GM18507 (cell line): ENCODE results near the gene SHROOM1.
"Not testable (repeated sequence)": the region's sequence is repeated elsewhere in the genome, so short reads cannot be mapped to it uniquely, and the experiment has no call there.

Experiments
- DNase-seq: peaks from one replicate; pipeline ENCODE4 v3.0.0; 2011; ENCODE audit warnings: low read depth; ENCODE audit not compliant: insufficient read length; ENCODE audit errors: extremely low spot score
- FAIRE-seq: peaks from 2 replicates; lab custom pipeline; 2011; peaks lifted over from hg19 to GRCh38; lab: Jason Lieb, UNC

SHROOM1 gene

DNA sequence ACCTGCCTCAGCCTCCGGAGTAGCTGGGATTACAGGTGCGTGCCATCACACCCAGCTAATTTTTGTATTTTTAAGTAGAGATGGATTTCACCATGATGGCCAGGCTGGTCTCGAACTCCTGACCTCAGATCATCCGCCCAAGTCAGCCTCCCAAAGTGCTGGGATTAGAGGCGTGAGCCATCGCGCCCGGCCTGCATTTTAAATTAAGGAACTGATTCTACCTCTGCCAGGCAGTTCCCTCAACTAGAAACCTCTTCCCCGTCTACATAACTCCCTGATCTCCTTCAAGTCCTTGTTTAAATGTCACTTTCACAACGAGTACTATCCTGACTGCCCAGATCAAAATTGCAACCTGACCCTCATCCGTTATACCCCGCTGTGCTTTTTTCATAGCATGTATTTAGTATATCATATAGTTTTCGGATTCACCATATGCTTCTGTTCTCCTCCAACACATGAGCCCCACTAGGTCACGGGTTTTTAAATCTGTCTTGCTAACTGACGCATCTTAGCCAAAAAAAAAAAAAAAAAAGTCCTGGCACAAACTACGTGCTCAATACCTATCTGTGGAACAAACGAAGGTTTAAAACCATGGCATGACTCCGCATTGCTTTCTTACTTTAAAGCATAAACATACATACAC is 18.2 kb downstream of the SHROOM1 start:
- DNase-seq (no peak), FAIRE-seq (no peak)

GRCh38 chr5:132810605-132811004 is 19.8 kb downstream of the SHROOM1 start:
- FAIRE-seq (no peak), DNase-seq (no peak)

DNA sequence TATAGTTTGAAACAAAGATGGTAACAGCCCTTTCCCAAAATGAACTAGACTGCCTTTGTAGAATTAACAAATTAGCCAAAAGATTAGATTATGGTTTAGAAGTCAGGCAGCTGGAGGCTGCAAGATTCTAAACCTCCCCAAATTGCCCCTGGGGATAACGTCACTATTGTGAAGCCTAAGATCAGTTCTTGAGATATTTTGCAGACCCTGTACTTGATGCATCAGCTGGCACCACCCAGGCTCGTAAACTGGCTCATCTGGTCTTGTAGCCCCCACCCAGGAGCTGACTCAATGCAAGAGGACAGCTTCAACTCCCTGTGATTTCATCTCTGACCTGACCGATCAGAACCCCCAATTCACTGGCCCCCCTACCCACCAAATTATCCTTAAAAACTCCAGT is 21.6 kb downstream of the SHROOM1 start:
- DNase-seq = no peak
- FAIRE-seq = no peak

GRCh38 chr5:132808448-132808847 is 22.0 kb downstream of the SHROOM1 start:
- FAIRE-seq (no peak), DNase-seq (no peak)

GRCh38 chr5:132807163-132807838 is 23.1 kb downstream of the SHROOM1 start:
- DNase-seq = no peak
- FAIRE-seq = no peak

GRCh38 chr5:132806804-132807162 is 23.7 kb downstream of the SHROOM1 start:
- FAIRE-seq, DNase-seq: not testable (repeated sequence)

DNA sequence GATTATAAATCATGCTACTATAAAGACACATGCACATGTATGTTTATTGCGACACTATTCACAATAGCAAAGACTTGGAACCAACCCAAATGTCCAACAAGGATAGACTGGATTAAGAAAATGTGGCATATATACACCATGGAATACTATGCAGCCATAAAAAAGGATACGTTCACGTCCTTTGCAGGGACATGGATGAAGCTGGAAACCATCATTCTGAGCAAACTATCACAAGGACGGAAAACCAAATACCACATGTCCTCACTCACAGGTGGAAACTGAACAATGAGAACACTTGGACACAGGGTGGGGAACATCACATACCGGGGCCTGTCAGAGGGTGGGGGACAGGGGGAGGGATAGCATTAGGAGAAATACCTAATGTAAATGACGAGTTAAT is 24.6 kb downstream of the SHROOM1 start:
- not testable (repeated sequence) for DNase-seq, FAIRE-seq

DNA sequence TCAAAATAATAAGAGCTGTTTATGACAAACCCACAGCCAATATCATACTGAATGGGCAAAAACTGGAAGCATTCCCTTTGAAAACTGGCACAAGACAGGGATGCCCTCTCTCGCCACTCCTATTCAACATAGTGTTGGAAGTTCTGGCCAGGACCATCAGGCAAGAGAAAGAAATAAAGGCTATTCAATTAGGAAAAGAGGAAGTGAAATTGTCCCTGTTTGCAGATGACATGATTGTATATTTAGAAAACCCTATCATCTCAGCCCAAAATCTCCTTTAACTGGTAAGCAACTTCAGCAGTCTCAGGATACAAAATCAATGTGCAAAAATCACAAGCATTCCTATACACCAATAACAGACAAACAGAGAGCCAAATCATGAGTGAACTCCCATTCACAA is 26.2 kb downstream of the SHROOM1 start:
- DNase-seq, FAIRE-seq: not testable (repeated sequence)

DNA sequence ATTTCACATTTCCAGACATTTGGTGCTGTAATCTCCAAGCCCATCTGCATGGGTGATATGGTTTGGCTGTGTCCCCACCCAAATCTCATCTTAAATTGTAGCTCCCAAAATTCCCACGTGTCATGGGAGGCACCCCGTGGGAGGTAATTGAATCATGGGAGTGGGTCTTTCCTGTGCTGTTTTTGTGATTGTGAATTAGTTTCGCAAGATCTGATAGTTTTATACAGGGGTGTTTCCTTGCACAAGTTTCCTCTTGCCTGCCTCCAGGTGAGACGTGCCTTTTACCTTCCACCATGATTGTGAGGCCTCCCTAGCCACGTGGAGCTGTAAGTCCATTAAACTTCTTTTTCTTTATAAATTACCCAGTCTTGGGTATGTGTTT is 27.8 kb downstream of the SHROOM1 start:
- not testable (repeated sequence) for DNase-seq, FAIRE-seq

- DNase-seq (no peak), FAIRE-seq (no peak)
Observed at GRCh38 chr5:132802044-132802684, 28.3 kb downstream of the SHROOM1 start.

DNA sequence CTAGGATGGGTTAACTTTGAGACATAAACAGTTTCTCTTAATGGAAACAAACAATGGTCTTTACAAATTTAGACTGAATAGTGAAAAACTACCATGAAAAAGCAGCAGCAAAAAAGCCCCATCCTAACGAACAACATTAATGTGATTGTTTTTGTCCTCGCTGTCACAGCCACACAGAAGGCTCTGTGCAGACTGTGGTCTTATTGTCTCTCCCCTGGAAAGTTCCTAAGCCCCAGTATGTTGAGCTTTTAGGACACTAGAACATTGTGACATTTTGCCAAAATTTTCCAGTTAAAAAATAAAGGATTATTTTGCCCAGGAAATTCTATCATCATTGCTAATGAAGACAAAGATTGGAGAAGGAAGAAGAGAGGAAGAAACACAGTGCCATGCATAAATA is 29.9 kb downstream of the SHROOM1 start:
- DNase-seq (no peak), FAIRE-seq (no peak)

- FAIRE-seq = no peak
- DNase-seq = no peak
Observed at GRCh38 chr5:132799392-132799791, 31.1 kb downstream of the SHROOM1 start.

- no peak for DNase-seq
- FAIRE-seq = no peak
Observed at GRCh38 chr5:132797651-132798050, 32.8 kb downstream of the SHROOM1 start.

GRCh38 chr5:132791026-132791425 is 39.4 kb downstream of the SHROOM1 start:
- no peak for FAIRE-seq
- no peak for DNase-seq

DNA sequence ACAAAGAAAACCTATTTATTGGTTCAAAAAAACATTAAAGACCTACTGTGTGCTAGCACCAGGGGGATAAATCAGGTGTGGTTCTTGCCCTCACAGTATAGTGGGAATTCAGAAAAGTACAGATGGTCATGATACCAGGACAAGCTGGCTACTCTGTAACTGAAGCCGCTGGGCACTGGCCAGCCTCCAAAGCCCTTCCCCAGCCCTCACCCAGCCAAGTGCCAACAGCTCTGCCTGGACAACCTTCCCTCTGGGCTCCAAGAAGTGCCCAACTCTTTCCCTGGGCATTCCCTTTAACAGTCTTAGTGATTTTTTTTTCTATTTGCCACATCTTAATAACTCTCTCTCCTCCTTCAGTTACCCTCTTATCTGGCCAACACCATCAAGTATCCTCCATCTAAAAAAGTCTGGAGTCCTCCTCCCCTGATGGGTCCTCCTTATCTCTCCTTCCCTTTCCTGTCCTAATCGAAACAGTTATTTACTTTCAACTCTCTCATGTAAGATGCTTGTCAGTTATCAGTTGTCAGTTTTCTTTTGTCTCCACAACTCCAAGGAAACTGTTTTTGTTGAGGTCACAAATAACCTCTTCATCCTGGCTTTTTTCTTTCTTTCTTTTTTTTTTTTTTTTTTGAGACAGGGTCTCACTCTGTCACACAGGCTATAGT is 40.1 kb downstream of the SHROOM1 start:
- DNase-seq = no peak
- FAIRE-seq = no peak

DNA sequence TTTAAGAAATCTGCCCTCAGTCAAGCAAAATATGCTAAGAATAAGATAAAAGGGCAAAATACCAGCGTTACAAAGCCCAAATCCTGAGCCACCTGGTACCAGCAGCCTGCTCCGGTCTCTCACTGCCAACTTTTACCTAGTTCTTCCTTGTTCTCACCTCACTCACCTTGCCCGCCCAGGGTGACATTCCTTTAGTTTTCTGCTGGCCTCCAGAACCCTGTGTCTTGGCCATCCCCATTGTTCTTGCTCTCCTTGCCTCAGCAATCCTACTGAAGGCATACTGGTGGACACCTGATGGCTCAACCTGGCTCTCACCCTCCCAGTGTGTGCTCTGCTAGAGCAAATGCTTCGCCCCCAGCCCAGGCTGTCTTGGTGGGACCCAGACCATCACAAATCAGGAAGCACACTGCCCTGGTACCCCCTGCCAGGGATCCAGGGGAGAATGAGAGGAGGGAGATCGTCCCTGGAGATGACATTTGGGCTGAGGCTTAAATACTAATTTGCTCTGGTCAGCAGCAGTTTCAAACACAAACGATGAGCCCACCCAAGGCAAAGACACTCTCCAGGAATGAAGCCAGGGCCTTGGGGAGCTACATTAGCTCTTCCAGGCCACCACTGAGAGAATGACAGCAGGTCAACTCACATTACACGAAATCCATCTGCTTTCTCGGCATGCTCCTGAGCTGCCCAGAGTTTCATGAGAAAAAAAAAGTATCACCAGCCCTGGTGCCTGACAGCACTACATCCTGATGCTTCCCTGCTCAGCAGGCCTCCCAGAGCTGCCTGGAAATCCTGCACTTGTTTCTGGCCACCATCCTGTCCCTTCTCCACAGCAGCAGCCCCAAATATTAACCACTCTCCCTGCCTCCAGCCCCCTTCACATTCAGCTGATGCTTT is 41.2 kb downstream of the SHROOM1 start:
- no peak for FAIRE-seq
- no peak for DNase-seq

GRCh38 chr5:132788508-132788907 is 41.9 kb downstream of the SHROOM1 start:
- no peak for FAIRE-seq
- no peak for DNase-seq

GRCh38 chr5:132787076-132787475 is 43.4 kb downstream of the SHROOM1 start:
- FAIRE-seq = no peak

GRCh38 chr5:132785864-132786263 is 44.6 kb downstream of the SHROOM1 start:
- DNase-seq (no peak), FAIRE-seq (no peak)

More at GRCh38 chr5:132787076-132787475, 43.4 kb downstream of the SHROOM1 start:
- DNase-seq = no peak
